GM12865 (cell line): Measurements from ENCODE around the gene RUFY2.
A peak's percentile ranks its signal among the peaks of the same experiment; 100 is the strongest.

Experiments used
- DNase-seq: peaks from one replicate; pipeline ENCODE4 v3.0.0; 2010; ENCODE audit warnings: low read depth
- H3K4me3 ChIP-seq: 2 replicates; pipeline ENCODE4 v1.5.1; 2011; ENCODE audit warnings: mild to moderate bottlenecking, low read depth, low read length, control low read depth
- TF ChIP-seq, protein P1 (sequence below): IDR thresholded peaks from 2 replicates; pipeline ENCODE4 v1.5.1; 2011; ENCODE audit warnings: low read length, control low read depth, low read depth, inconsistent platforms; ENCODE audit not compliant: insufficient read depth; ENCODE audit errors: missing control alignments

The RUFY2 gene

DNA sequence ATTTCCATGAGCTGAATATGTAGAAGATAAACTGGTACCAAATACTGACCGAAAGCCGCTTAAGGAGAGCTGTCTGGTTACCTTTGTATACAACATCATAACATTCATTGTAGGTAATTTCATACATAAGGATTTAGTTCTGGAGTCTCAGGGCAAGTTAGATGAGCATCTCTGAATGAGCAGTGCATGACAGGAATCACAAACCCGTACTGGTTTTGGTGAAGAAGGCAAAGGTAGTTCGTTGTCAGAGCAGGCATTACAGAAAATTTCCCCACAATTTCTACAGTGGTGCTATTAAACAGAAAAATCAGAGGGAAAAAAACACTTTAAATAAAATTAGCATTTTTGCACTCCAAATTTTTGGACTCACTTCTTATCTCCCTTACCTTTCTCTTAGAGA lies 61.5 kb downstream of the RUFY2 start:
- DNase-seq = no peak
- TF ChIP-seq, protein P1, sequence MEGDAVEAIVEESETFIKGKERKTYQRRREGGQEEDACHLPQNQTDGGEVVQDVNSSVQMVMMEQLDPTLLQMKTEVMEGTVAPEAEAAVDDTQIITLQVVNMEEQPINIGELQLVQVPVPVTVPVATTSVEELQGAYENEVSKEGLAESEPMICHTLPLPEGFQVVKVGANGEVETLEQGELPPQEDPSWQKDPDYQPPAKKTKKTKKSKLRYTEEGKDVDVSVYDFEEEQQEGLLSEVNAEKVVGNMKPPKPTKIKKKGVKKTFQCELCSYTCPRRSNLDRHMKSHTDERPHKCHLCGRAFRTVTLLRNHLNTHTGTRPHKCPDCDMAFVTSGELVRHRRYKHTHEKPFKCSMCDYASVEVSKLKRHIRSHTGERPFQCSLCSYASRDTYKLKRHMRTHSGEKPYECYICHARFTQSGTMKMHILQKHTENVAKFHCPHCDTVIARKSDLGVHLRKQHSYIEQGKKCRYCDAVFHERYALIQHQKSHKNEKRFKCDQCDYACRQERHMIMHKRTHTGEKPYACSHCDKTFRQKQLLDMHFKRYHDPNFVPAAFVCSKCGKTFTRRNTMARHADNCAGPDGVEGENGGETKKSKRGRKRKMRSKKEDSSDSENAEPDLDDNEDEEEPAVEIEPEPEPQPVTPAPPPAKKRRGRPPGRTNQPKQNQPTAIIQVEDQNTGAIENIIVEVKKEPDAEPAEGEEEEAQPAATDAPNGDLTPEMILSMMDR = no peak
- H3K4me3 ChIP-seq = no peak overlapping the region

DNA sequence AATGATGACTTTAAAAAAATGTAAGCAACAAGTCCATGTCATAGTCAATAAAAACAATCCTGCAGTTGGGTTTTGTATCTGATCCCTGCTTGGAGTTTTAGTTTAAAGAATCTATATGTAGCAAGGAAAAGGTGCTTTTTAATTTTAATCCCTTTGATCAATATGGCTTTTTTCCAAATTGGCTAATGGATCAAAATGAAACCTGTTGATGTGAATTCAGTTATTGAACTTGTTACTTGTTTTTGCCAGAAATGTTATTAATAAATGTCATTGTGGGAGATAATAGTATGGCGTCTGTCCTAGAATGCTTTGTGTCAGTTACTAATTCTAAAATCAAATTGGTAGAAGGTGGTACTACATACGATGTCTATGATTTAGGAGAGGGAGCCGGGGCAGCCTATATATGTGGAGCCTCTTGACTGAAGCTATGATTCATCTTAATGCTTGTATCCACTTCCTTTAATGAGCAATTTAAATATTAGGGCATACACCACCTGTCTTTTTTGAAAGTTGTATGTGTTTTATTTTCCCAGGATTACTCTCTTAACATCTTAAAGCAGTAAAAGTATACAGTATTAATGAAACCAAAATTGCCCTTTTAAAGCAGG lies 64.1 kb downstream of the RUFY2 start:
- H3K4me3 ChIP-seq = no peak overlapping the region
- DNase-seq = no peak
- TF ChIP-seq, protein P1 = no peak

DNA sequence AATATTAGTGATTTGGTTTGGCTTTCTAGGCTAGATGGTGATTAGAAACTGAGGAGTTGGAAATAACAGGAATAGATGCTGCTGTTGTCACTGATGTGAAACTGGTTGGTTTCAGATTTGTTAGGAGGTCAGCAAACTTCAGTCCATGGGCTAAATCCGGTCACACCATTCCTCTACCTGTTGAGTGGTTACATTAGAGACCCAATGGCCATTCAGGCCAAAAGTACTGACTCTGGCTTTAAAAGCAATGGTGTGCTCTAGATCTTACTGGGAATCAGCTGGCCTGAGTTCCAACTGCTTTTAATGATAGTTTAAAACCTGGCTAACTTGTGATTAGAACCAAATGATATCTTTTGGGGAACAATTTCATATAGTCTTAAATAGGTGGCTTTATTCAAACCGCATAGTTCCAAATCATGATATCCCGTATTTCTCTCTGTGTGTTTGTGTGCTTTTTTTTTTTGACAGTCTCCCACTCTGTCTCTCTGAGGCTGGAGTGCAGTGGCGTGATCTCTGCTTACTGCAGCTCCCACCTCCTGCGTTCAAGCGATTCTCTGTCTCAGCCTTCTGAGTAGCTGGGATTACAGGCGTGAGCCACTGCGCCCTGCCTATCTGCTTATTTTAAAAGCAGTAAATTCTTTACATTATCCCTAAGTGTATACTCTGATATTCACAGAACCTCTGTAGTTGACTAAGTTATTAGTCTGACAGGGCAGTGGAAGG lies 66.6 kb downstream of the RUFY2 start:
- DNase-seq = no peak
- TF ChIP-seq, protein P1 = no peak
- no peak overlapping the region for H3K4me3 ChIP-seq

DNA sequence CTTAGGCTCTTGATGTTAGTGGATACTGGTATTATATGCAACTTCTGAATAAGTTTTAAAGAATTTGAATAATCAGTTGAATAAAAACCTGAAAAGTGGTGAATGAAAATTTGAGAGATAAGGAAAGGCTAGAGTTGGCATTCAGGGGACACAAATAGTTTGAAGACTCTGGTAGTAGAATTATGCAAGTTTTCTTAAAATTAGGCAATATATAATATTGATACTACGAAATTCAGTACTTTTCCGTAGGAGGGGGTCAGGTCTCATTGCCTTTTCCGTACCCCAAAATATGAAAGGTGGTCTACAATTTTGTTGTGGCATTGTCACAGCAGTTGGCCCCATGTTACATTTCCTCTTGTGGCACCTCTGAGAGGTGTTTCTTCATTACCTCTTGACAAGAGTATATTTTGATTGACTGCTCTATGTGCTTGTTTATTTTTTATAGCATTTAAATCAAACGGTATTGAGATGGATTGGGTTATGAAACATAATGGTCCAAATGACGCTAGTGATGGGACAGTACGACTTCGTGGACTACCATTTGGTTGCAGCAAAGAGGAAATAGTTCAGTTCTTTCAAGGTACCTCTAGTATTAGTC lies 70.2 kb downstream of the RUFY2 start:
- DNase-seq = no peak
- TF ChIP-seq, protein P1 = no peak
- H3K4me3 ChIP-seq = peak overlapping the region; percentile 32; the same call in 1 of the 2 replicates

DNA sequence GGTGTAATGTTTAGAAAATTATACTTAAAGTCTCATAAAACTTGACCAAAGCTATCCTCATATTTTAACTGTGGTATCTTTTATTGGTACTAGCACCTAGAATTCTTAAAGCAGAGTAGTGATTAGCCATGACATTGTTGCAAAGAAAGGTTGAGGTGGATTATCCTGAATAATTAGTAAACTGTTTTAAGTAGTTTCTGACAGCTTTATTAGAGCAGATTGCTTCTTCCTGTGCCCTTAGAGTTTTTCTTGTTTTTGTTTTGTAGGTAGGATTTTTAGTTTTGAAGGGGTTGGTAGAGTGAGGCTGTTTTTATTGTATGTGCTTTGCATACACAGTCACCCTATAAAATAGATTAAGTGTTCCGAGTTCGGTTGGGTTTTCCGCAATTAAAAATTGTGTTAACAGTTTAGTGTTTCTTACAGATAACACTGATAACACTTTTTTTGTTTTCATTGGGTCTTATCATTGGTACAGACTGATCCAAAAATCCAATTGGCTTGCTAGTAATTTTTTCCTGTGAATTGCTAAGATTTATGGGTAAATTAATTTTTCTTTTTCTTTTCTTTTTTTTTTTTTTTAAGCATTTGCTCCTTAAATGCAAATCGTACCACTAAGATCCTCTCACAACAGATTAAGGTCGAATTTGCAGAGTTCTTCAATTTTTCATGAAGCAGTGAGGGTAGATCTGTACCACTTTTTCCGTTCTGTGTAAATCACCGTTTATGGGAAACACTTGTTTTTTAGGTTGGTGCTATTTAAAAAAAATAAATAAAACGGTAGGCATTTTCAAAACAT lies 72.2 kb downstream of the RUFY2 start:
- peak overlapping the region; percentile 82 for H3K4me3 ChIP-seq
- DNase-seq = no peak
- TF ChIP-seq, protein P1 = no peak

DNA sequence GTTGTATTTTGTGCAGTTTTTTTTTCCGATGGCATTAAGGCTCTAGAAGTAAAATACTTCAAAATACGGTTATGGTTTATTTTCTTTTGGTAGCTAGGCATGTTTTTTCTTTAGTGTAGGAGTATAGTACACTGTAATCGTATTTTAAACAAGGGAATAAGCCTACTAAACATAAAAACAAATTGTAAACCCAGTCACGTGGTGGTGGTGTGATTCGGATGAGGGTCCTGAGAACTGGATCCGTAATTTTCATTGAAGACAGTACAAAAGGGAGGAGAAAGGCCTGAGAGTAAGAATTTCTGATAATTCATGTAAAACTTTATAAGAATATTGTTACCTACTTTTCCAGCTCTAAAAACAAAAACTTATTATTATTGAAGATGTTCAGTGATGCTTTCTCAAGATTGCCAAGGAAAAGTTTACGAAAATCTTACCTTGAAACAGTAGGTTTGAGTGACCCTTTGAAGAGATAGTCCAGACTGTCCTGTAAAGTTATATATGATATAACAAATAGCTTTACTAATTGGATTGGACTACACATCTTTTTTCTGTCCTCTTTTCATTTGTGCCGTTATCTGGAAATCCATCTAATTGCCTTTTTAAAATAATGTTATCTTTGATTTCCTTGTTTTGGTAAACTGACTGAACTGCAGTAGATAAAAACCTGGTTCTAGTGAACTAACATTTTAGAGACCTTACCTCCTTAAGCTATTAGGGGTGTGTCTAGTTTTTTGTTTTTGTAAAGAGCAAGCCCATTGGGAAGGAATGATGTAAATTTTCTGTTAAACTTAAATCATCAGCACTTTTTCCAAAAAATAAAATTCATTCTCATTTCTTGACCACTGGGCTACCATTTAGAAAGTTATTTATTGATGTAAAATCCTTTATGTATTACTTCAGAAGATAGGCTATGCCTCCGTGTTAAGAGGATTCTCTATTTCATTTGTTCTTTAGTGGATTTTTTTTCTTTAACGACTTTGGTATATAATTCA lies 73.3 kb downstream of the RUFY2 start:
- H3K4me3 ChIP-seq = peak overlapping the region; percentile 82
- no peak for DNase-seq
- TF ChIP-seq, protein P1 = no peak
